Transverse colon (tissue), 4 donors: ENCODE measurements around the gene CARM1. TPM values are rescaled to one million over a fixed set of nuclear protein-coding genes. Genes with fewer than 3 reads are reported as not detected.

Source experiments
- DNase-seq: peaks from one replicate; pipeline ENCODE4 v3.0.0-alpha.2; 2019
- H3K27ac ChIP-seq, 4 donors: fragments of 200-600 bp; sonication (generic); 2 replicates each; pipeline ENCODE4 v1.5.1; 2016 to 2018; ENCODE audit warnings: inconsistent platforms in 4 of 4
- H3K27me3 ChIP-seq: fragments of 200-600 bp; sonication (generic); 2 replicates; pipeline ENCODE4 v1.5.1; 2017; ENCODE audit warnings: inconsistent platforms
- H3K36me3 ChIP-seq, 4 donors: fragments of 200-600 bp; sonication (generic); 2 replicates each; pipeline ENCODE4 v1.5.1; 2017 to 2019; ENCODE audit warnings: inconsistent platforms in 4 of 4
- H3K4me1 ChIP-seq, 4 donors: fragments of 200-600 bp; sonication (generic); 2 replicates each; pipeline ENCODE4 v1.5.1; 2017 to 2020; ENCODE audit warnings: inconsistent platforms in 4 of 4
- H3K4me3 ChIP-seq, 4 donors: fragments of 200-600 bp; sonication (generic); 1 replicate in 1 of 4; 2 replicates in 3 of 4; pipeline versions ENCODE4 v1.5.1 to v1.6.1; 2017 to 2019; ENCODE audit warnings: inconsistent platforms in 4 of 4
- H3K9me3 ChIP-seq, 2 donors: fragments of 200-600 bp; sonication (generic); 2 replicates each; pipeline ENCODE4 v1.5.1; 2017 to 2019; ENCODE audit warnings: inconsistent platforms in 2 of 2
- CTCF ChIP-seq, 5 experiments: fragments of 200-600 bp in 3 of 5; fragments of 450-650 bp in 2 of 5; sonication (generic) in 3 of 5; IDR thresholded peaks; 1 replicate in 2 of 5; 2 replicates in 3 of 5; pipeline ENCODE4 v1.5.1; 2016 to 2017; ENCODE audit warnings: antibody characterized with exemption in 5 of 5, inconsistent platforms in 3 of 5, mild to moderate bottlenecking in 2 of 5, moderate library complexity in 1 of 5
- EP300 ChIP-seq: sonication (generic); formaldehyde crosslinking; IDR thresholded peaks from one replicate; pipeline ENCODE4 v1.6.1; 2017; ENCODE audit warnings: antibody characterized with exemption, low read depth
- POLR2A ChIP-seq: fragments of 450-650 bp; IDR thresholded peaks from one replicate; pipeline ENCODE4 v1.6.1; 2016; ENCODE audit warnings: antibody characterized with exemption, mild to moderate bottlenecking, moderate library complexity
- POLR2AphosphoS5 ChIP-seq, 3 donors: sonication (generic); formaldehyde crosslinking; IDR thresholded peaks; one replicate each; pipeline ENCODE4 v1.6.1; 2016; ENCODE audit warnings: antibody characterized with exemption in 3 of 3
- WGBS, 2 donors: methylation state at CpG; one replicate each; pipeline ENCODE4 v1.1.5; 2018; ENCODE audit warnings: low coverage in 1 of 2; 5-methylcytosine and 5-hydroxymethylcytosine counted together
- in situ Hi-C, 4 donors: fragments of 200-750 bp; cut with MboI; loops; one replicate each; pipeline versions ENCODE4 v1.15.0 to v1.15.1; 2017; ENCODE audit warnings: low sequenced_read_pairs in 3 of 4, low pct_ligation_motif_present in 1 of 4, low pct_unique_long_range_greater_than_20kb in 1 of 4
- intact Hi-C: fragments of 100-400 bp; cut with DNase I; formaldehyde crosslinking; loops from one replicate; pipeline ENCODE4 v1.15.1; 2023; ENCODE audit warnings: low total_unique reads
- total RNA-seq, 4 donors: library from RNA; depleted of rRNA; stranded (reverse); fragments of >200 nt; gene quantifications; one replicate each; pipeline ENCODE4 v1.1.0, GENCODE V29; 2016

Gene CARM1
- total RNA-seq, 4 donors from 2014 or later, result 24.9 to 47.6 (median 35.6) TPM

GRCh38 chr19:10881403-10882107, 10.2 kb downstream of the CARM1 start:
- in situ Hi-C loops (no loop called here), intact Hi-C loops (no loop called here)
- Histone ChIP-seq H3K4me3 (no peak overlapping the region), H3K9me3 (no peaks in the 10 kb centered on the region), H3K27ac (no peak overlapping the region), H3K27me3 (no peaks in the 10 kb centered on the region), H3K4me1 (peaks cover 3 to 56% (median 34%) of the 10 kb centered on the region in 4 donors), H3K36me3 (no peaks in the 10 kb centered on the region)
- WGBS, 2 donors, result 83 to 100% methylated on average over 1 to 9 of the region's 14 CpGs
- no peak for DNase-seq
- TF ChIP-seq CTCF (IDR thresholded peaks at IDR 0.05) (no peak), EP300 (no peak), POLR2AphosphoS5 (IDR thresholded peaks at IDR 0.05) (no peak), POLR2A (no peak)

- no peak overlapping the region for H3K27ac ChIP-seq
- in situ Hi-C loops, result no loop called here
- H3K27me3 ChIP-seq, result no peaks in the 10 kb centered on the region
- peaks cover 3 to 55% (median 32%) of the 10 kb centered on the region in 4 donors for H3K4me1 ChIP-seq
- no peaks in the 10 kb centered on the region for H3K36me3 ChIP-seq
- TF ChIP-seq CTCF (IDR thresholded peaks at IDR 0.05), result no peak
- no peak for TF ChIP-seq POLR2A
- no peak for TF ChIP-seq POLR2AphosphoS5 (IDR thresholded peaks at IDR 0.05)
- TF ChIP-seq EP300, result no peak
- no peak overlapping the region for H3K4me3 ChIP-seq
- H3K9me3 ChIP-seq, result no peaks in the 10 kb centered on the region
- 90% methylated on average over 9 of the region's 9 CpGs; no CpG with 5 or more reads in 1 of the 2 donors for WGBS, 2 donors
- no peak for DNase-seq
- intact Hi-C loops, result no loop called here
Measured at GRCh38 chr19:10882108-10882457, 10.7 kb downstream of the CARM1 start.

- intact Hi-C loops, result no loop called here
- TF ChIP-seq POLR2AphosphoS5 (IDR thresholded peaks at IDR 0.05) (peak in 2 of 3 donors; percentile 15 to 16), CTCF (IDR thresholded peaks at IDR 0.05) (no peak)
- H3K27me3 ChIP-seq, result no peaks in the 10 kb centered on the region
- peak overlapping the region; percentile 33 to 75 (median 64) for H3K27ac ChIP-seq
- in situ Hi-C loops, result no loop called here
- DNase-seq, result peak; percentile 30
- no peaks in the 10 kb centered on the region for H3K9me3 ChIP-seq
- WGBS, 2 donors, result 55 to 66% methylated on average over 2 of the region's 2 CpGs
- H3K4me3 ChIP-seq, result no peak overlapping the region
- H3K4me1 ChIP-seq, result peaks cover 8 to 54% (median 34%) of the 10 kb centered on the region in 4 donors
- no peaks in the 10 kb centered on the region for H3K36me3 ChIP-seq
Measured at GRCh38 chr19:10884274-10884673, 12.9 kb downstream of the CARM1 start.

- H3K27me3 ChIP-seq, result no peaks in the 10 kb centered on the region
- no peak overlapping the region for H3K4me3 ChIP-seq
- H3K36me3 ChIP-seq, result no peaks in the 10 kb centered on the region
- no peak for DNase-seq
- H3K27ac ChIP-seq, result peak overlapping the region; percentile 33 to 75 (median 64)
- H3K4me1 ChIP-seq, result peaks cover 8 to 52% (median 31%) of the 10 kb centered on the region in 4 donors
- no peaks in the 10 kb centered on the region for H3K9me3 ChIP-seq
- TF ChIP-seq POLR2A, result no peak
- no peak for TF ChIP-seq POLR2AphosphoS5 (IDR thresholded peaks at IDR 0.05)
- TF ChIP-seq CTCF (IDR thresholded peaks at IDR 0.05), result no peak
- TF ChIP-seq EP300, result no peak
- in situ Hi-C loops, result no loop called here
- WGBS, 2 donors, result 72 to 78% methylated on average over 8 to 20 of the region's 20 CpGs
- intact Hi-C loops, result no loop called here
Measured at GRCh38 chr19:10885201-10886169, 14.1 kb downstream of the CARM1 start.
